ENCODE data around the gene CD37.

DNA sequence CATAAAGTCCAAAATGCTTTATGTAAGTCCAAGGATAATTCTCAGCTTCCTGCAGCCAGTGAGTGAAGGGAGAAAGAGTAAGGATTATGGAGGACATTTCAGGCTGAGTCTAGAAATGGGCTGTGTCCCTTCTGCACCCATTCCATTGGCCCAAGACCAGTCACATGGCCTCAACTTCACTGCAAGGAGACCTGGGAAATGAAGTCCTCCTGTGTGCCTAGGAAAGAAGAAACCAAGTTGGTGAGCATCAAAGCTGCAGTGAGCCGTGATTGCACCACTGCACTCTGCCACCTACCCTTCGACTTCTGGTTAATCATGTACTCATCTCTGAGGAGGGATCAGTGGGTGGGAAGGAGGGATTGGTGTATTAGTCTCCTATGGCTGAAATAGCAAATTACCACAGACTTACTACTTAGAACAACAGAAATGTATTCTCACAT lies 3.6 kb upstream of the CD37 start:
- TF ChIP-seq POLR2AphosphoS5 (IDR thresholded peaks at IDR 0.05; ENCODE audit: low read depth, low read length) (no peak), POLR2A (IDR thresholded peaks at IDR 0.05; ENCODE audit: low read depth, low read length) (no peak), SPI1 (IDR thresholded peaks at IDR 0.05; ENCODE audit: low read depth, low read length) (no peak)

Measured in GM12891 (cell line).